Lung (tissue), 12 donors: Measurements from ENCODE around the gene FOXO1. TPM values are rescaled to one million over a fixed set of nuclear protein-coding genes. Genes with fewer than 3 reads are reported as not detected.

Experiments used
- ATAC-seq: fragments of 200-7000 bp; cut with Tn5 transposase; one replicate; pipeline ENCODE4 v1.9.1; 2020; ENCODE audit warnings: moderate number of reproducible peaks; ENCODE audit not compliant: insufficient read depth, low FRiP score
- DNase-seq, 3 donors: peaks; one replicate each; pipeline ENCODE4 v3.0.0-alpha.2; 2013 to 2017
- H3K27ac ChIP-seq, 2 donors: one replicate each; pipeline ENCODE4 v1.5.1; 2013; ENCODE audit warnings: mild to moderate bottlenecking in 2 of 2, moderate library complexity in 2 of 2, control low read depth in 1 of 2, inconsistent platforms in 1 of 2, low read depth in 1 of 2, low read length in 1 of 2
- H3K27me3 ChIP-seq, 3 donors: one replicate each; pipeline ENCODE4 v1.5.1; 2013; ENCODE audit warnings: low read length in 2 of 3; ENCODE audit not compliant: control insufficient read depth in 3 of 3, insufficient read depth in 3 of 3
- H3K36me3 ChIP-seq, 4 donors: one replicate each; pipeline ENCODE4 v1.5.1; 2013; ENCODE audit warnings: low read length in 4 of 4, mild to moderate bottlenecking in 1 of 4, moderate library complexity in 1 of 4; ENCODE audit not compliant: control insufficient read depth in 4 of 4, insufficient read depth in 4 of 4
- H3K4me1 ChIP-seq, 5 donors: one replicate each; pipeline ENCODE4 v1.5.1; 2013; ENCODE audit warnings: low read length in 5 of 5, mild to moderate bottlenecking in 2 of 5, moderate library complexity in 1 of 5; ENCODE audit not compliant: control insufficient read depth in 5 of 5, insufficient read depth in 5 of 5
- H3K4me3 ChIP-seq: one replicate; pipeline ENCODE4 v1.5.1; 2013; ENCODE audit warnings: mild to moderate bottlenecking, control low read depth, moderate library complexity
- H3K9ac ChIP-seq, 2 donors: one replicate each; pipeline ENCODE4 v1.5.1; 2013; ENCODE audit warnings: low read length in 2 of 2, control low read depth in 1 of 2; ENCODE audit not compliant: insufficient read depth in 1 of 2
- H3K9me3 ChIP-seq, 4 donors: one replicate each; pipeline ENCODE4 v1.5.1; 2013; ENCODE audit warnings: low read length in 3 of 4, mild to moderate bottlenecking in 1 of 4, moderate library complexity in 1 of 4; ENCODE audit not compliant: control insufficient read depth in 4 of 4, insufficient read depth in 3 of 4
- WGBS, 2 donors: extraction: QIAGEN DNeasy Blood & Tissue Kit; methylation state at CpG; one replicate each; pipeline ENCODE4 v1.1.7; 2013; 5-methylcytosine and 5-hydroxymethylcytosine counted together
- polyA plus RNA-seq, 2 donors: library from polyadenylated mRNA; stranded (reverse); fragments of 200-250 nt; gene quantifications; one replicate each; pipeline ENCODE4 v1.2.1, GENCODE V29; 2013
- total RNA-seq, 2 donors: library from RNA; depleted of rRNA in 1 of 2; stranded (reverse); fragments of >200 nt in 1 of 2; gene quantifications; one replicate each; pipeline ENCODE4 v1.2.1, GENCODE V29; 2014 to 2021
- TF ChIP-seq, protein P1 (sequence below): IDR thresholded peaks from 2 replicates; pipeline ENCODE4 v1.5.1; 2012; ENCODE audit warnings: mild to moderate bottlenecking; ENCODE audit errors: control extremely low read depth, extremely low read depth
- donor health status: control.
- donor health status: control.
- donor health status: Bipolar disorder and iron deficiency.
- donor health status: healthy.
- donor health status: DM: yes; HTN: yes; CAD: no.

FOXO1 gene
- total and polyA plus RNA-seq, 4 donors: 4.1 to 37.1 (median 21.3) TPM

DNA sequence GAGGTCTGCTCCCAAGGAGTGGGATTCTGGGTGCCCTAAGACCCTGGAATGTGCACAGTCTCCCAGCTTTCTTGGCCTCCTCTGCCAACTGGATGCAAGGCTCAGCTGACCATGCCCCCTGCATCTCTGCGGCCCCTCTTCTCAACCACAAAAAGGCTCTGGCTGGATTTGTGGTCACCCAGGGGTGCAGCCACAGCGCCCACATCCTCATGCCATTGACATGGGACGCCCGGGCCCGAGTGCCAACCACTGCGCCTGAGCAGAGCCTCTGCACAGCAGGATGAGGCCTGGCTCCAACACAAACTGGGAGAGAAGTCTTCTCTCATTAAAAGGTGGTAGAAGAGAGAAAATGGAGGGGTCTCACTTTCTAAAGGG lies 103.5 kb downstream of the FOXO1 start:
- 27 to 57% methylated on average over 6 of the region's 6 CpGs for WGBS, 2 donors
- H3K9ac ChIP-seq: no peak overlapping the region

DNA sequence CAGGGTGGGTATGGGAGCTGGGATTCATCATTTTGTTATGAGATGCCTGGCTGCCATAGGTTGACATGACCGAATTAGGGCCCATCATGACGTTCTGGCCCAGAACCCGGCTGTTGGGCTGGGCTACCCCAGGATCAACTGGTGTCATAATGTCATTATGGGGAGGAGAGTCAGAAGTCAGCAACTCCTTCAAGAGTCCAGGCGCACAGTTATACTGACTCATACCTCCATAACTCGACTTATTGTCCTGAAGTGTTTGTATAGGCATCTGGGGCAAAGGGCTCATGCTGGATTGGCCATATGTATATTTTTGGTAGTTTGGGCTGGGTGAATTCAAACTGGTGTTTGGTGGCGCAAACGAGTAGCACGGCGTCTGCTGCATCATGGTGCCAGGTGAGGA lies 106.5 kb downstream of the FOXO1 start:
- H3K9ac ChIP-seq: no peak overlapping the region
- 97 to 98% methylated on average over 9 of the region's 9 CpGs for WGBS, 2 donors
- ATAC-seq (no peak), DNase-seq (no peak)
- no peak overlapping the region for H3K4me3 ChIP-seq
- no peaks in the 10 kb centered on the region for H3K27me3 ChIP-seq
- TF ChIP-seq, protein P1, sequence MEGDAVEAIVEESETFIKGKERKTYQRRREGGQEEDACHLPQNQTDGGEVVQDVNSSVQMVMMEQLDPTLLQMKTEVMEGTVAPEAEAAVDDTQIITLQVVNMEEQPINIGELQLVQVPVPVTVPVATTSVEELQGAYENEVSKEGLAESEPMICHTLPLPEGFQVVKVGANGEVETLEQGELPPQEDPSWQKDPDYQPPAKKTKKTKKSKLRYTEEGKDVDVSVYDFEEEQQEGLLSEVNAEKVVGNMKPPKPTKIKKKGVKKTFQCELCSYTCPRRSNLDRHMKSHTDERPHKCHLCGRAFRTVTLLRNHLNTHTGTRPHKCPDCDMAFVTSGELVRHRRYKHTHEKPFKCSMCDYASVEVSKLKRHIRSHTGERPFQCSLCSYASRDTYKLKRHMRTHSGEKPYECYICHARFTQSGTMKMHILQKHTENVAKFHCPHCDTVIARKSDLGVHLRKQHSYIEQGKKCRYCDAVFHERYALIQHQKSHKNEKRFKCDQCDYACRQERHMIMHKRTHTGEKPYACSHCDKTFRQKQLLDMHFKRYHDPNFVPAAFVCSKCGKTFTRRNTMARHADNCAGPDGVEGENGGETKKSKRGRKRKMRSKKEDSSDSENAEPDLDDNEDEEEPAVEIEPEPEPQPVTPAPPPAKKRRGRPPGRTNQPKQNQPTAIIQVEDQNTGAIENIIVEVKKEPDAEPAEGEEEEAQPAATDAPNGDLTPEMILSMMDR: no peak
- H3K9me3 ChIP-seq: no peaks in the 10 kb centered on the region
- peaks cover 0 to 25% (median 21%) of the 10 kb centered on the region in 5 donors for H3K4me1 ChIP-seq
- H3K27ac ChIP-seq: no peak overlapping the region
- peaks cover 0 to 4% (median 2%) of the 10 kb centered on the region in 4 donors for H3K36me3 ChIP-seq

More for the DNA sequence above, 103.5 kb downstream of the FOXO1 start:
- Histone ChIP-seq H3K9me3 (no peaks in the 10 kb centered on the region), H3K4me3 (no peak overlapping the region), H3K4me1 (peaks cover 0 to 29% (median 18%) of the 10 kb centered on the region in 5 donors), H3K27me3 (no peaks in the 10 kb centered on the region), H3K36me3 (peaks cover 0 to 4% (median 2%) of the 10 kb centered on the region in 4 donors), H3K27ac (peak overlapping the region in 1 of 2 donors; percentile 11)
- ATAC-seq: no peak
- DNase-seq: no peak
- TF ChIP-seq, protein P1: no peak

DNA sequence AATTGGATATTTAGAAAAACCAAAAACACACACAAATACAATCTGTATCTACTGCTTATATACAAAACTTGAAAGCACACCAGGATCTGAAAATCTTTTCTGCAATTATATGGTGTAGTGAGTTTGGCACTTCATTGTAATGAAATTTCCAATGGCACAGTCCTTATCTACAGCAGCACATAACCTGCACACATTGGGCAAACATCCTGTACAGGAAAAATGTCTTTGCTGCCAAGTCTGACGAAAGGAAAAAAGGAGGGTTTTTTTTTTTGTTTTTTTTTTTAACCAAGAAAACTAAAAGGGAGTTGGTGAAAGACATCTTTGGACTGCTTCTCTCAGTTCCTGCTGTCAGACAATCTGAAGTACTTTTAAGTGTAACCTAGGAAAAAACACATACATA lies 107.8 kb downstream of the FOXO1 start:
- no peak overlapping the region for H3K4me3 ChIP-seq
- no peaks in the 10 kb centered on the region for H3K9me3 ChIP-seq
- TF ChIP-seq, protein P1: no peak
- no peak overlapping the region for H3K27ac ChIP-seq
- peaks cover 0 to 21% (median 16%) of the 10 kb centered on the region in 5 donors for H3K4me1 ChIP-seq
- no peak overlapping the region for H3K9ac ChIP-seq
- no peak for ATAC-seq
- no peaks in the 10 kb centered on the region for H3K27me3 ChIP-seq
- H3K36me3 ChIP-seq: peaks cover 0 to 4% (median 2%) of the 10 kb centered on the region in 4 donors
- 13 to 24% methylated on average over 1 of the region's 1 CpG for WGBS, 2 donors
- peak in 2 of 3 donors; percentile 47 to 59 for DNase-seq

GRCh38 chr13:40556453-40556852 lies 110.0 kb downstream of the FOXO1 start:
- ATAC-seq: no peak
- TF ChIP-seq, protein P1: no peak
- H3K27me3 ChIP-seq: no peaks in the 10 kb centered on the region
- no peak overlapping the region for H3K27ac ChIP-seq
- H3K9ac ChIP-seq: no peak overlapping the region
- peaks cover 0 to 14% (median 12%) of the 10 kb centered on the region in 5 donors for H3K4me1 ChIP-seq
- H3K4me3 ChIP-seq: no peak overlapping the region
- H3K36me3 ChIP-seq: peaks cover 0 to 4% (median 2%) of the 10 kb centered on the region in 4 donors
- no peaks in the 10 kb centered on the region for H3K9me3 ChIP-seq
- no peak for DNase-seq
